LNCAP (cell line): ENCODE measurements around the gene SORBS2.

Experiments used
- TF ChIP-seq, protein P1 (sequence below): fragments of 450-650 bp; IDR thresholded peaks from 2 replicates; pipeline ENCODE4 v1.5.1; 2017; ENCODE audit warnings: mild to moderate bottlenecking

The SORBS2 gene

GRCh38 chr4:185787926-185788679 is 23.9 kb downstream of the SORBS2 start:
- TF ChIP-seq, protein P1, sequence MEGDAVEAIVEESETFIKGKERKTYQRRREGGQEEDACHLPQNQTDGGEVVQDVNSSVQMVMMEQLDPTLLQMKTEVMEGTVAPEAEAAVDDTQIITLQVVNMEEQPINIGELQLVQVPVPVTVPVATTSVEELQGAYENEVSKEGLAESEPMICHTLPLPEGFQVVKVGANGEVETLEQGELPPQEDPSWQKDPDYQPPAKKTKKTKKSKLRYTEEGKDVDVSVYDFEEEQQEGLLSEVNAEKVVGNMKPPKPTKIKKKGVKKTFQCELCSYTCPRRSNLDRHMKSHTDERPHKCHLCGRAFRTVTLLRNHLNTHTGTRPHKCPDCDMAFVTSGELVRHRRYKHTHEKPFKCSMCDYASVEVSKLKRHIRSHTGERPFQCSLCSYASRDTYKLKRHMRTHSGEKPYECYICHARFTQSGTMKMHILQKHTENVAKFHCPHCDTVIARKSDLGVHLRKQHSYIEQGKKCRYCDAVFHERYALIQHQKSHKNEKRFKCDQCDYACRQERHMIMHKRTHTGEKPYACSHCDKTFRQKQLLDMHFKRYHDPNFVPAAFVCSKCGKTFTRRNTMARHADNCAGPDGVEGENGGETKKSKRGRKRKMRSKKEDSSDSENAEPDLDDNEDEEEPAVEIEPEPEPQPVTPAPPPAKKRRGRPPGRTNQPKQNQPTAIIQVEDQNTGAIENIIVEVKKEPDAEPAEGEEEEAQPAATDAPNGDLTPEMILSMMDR: no peak

DNA sequence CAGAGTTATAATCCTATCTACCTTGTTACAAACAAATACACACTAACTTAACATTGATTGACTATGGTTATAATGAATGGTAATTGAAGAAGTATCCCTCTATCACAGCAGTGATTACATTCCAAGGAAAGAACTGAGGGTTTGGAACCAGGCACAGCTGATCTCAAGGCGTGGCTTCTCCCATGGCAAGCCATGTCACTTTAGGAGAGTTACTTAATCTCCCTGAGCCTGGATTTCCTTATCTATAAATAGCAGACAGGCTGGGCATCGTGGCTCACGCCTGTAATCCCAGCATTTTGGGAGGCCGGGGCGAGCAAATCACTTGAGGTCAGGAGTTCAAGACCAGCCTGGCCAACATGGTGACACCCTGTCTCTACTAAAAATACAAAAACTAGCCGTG is 25.6 kb downstream of the SORBS2 start:
- TF ChIP-seq, protein P1: no peak

DNA sequence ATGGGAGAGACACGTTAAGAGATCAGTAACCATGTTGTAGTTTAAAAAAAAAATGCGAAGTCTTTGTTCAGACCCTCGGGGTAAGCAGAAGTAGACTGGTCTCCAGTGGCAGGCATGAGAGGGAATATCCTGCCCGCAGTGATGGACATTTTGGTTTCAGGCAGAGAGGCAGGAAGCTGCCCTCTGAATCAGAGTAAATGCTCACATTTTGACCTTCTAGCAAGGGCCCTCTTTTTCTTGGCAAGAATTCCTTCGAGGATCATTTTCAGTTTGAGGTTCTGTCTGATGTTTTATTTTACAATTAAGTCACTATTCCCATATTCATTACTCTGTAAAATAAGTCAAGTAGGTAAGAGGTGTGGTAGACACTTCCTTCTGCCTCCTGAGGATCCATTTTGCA is 28.4 kb downstream of the SORBS2 start:
- TF ChIP-seq, protein P1: no peak

DNA sequence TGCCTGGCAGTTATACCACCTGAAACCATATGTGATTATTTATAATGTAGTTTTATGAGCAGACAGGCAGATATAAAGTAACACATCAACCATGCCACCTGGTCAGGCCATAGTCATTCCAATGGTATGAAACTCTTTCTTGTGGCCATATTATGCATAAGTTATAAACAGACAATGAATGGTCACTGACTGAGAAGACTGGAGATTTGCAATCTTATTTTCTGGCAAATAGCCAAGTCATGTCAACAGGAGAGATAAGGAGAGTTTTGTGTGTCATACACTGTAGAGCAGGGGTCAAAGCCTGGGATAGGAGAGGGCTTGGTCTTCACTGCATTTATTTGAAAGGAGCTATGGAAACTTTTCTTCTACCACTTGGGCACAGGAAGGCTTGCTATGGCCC is 29.5 kb downstream of the SORBS2 start:
- TF ChIP-seq, protein P1: no peak

DNA sequence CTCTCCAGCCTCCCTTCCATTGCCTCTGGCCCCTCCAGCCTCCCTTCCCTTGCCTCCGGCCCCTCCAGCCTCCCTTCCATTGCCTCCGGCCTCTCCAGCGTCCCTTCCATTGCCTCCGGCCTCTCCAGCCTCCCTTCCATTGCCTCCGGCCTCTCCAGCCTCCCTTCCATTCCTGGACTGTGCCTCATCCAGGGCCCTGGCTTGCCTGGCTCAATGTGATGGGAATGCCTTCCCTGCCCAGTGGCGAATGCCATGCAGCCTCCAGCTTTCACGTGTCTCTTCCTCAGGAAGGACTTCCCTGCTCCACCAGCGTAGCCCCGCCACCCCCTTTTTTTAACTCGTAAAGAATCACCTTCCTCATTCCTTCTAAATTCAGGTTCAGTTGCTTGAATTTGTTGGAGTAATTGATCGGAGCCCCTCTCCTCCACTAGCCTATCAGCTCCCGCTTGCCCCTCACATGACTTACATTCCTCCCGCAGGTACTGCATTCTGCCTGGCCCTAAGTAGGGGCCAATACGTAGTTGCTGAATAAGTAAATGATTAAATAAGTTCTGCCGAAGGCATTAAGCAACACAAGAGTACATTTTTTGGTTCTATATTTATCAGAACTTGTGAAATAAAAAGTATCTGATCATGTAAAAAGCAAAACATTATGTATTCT is 30.3 kb downstream of the SORBS2 start:
- TF ChIP-seq, protein P1: no peak

DNA sequence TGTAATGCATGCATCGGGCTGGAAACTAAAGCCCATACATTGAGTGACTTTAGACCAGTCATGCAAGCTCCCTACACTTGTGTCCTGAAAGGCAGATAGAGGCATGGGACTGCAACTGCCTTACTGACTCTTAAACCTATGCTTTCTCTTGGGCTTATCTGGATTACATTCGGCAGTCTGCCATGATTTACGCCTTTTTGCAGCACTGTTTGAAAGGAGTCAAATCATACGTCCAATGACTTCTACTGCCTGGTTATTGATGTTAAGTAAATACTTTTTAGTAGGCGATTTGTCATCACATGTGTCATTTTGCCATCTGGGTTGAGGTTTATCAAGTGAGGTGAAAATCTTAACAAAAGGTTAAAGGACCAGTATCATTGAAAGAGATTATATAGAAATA is 31.5 kb downstream of the SORBS2 start:
- TF ChIP-seq, protein P1: no peak

DNA sequence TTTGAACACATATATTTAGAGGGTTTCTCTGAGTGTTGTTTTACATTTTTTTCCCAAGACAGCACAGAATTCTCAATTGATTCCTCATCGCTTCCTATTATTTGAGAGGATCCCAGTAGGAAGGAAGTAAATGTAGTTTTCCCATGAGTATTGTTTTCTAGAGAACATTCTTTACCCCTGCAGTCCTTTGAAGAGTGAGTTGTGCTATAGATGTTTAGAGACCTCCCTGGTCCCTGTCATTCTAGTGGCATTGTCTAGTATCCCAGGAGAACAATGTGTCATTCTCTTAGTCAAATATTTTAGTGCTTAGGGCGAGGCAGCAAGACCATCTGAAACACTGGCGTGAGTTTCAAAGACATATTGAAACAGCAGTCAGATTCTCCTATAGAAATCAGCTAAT is 32.5 kb downstream of the SORBS2 start:
- TF ChIP-seq, protein P1: no peak
